HG02870 (cell line): Measurements from ENCODE around the gene PITX2.

Experiments used
- ATAC-seq: cut with Tn5 transposase; IDR thresholded peaks from one replicate; pipeline ENCODE4 v1.9.1; 2021; ENCODE audit warnings: mild to moderate bottlenecking, moderate library complexity; ENCODE audit not compliant: unreplicated experiment

Gene PITX2

GRCh38 chr4:110624904-110625494 lies 2.1 kb upstream of the PITX2 start:
- no peak for ATAC-seq

GRCh38 chr4:110624398-110624780 lies 1.5 kb upstream of the PITX2 start:
- ATAC-seq, result no peak

- no peak for ATAC-seq
Observed at GRCh38 chr4:110623718-110624397, 981 bp upstream of the PITX2 start.

- no peak for ATAC-seq
Observed at GRCh38 chr4:110621839-110622751, 782 bp downstream of the PITX2 start.

DNA sequence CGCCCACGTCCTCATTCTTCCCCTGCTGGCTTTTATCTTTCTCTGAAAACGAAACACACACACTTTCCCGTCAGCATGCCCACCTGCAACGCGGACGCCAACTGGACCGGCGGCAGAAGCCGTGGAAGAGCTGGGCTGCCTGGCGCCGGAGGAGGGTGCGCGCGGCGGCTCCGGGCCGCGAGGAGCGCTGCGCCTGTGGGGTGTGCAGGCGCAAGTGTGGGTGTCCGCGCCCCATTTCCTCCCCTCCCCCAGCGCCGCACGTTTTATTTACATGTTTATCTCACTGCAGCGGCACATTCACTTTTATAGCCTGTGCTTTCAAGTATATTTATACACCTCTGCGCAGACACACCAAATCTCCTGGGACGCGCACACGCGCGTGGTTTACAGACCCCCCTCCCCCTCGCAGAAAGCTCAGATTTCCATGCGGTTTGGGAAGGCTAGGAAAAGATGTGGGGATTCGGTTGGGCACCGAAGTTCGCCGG lies 1.5 kb downstream of the PITX2 start:
- ATAC-seq, result no peak

DNA sequence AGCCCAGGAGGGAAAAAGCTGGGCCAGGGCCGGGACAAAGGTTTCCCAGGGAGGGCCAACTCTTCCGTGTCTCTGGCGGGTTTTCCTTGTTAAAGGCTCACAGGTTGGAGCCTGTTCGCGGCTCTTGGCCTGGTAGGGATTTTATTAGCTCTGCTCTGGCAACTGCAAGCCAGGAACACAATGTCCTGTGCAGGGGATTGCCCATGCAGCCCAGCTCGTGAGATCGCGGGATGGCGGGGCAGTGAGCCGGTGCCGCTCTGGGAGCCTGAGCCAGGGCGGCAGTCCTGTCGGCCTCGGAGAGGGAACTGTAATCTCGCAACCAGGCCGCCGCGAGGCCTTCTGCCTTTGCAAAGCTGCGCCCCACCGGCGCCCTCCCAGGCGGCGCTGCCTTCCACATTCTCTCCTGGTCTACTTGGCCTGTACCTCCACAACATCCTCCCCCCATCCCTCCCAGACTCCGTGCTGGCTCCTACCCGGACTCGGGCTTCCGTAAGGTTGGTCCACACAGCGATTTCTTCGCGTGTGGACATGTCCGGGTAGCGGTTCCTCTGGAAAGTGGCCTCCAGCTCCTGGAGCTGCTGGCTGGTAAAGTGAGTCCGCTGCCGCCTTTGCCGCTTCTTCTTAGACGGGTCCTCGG lies 2.1 kb downstream of the PITX2 start:
- ATAC-seq, result no peak

GRCh38 chr4:110620322-110620690 lies 2.6 kb downstream of the PITX2 start:
- no peak for ATAC-seq

DNA sequence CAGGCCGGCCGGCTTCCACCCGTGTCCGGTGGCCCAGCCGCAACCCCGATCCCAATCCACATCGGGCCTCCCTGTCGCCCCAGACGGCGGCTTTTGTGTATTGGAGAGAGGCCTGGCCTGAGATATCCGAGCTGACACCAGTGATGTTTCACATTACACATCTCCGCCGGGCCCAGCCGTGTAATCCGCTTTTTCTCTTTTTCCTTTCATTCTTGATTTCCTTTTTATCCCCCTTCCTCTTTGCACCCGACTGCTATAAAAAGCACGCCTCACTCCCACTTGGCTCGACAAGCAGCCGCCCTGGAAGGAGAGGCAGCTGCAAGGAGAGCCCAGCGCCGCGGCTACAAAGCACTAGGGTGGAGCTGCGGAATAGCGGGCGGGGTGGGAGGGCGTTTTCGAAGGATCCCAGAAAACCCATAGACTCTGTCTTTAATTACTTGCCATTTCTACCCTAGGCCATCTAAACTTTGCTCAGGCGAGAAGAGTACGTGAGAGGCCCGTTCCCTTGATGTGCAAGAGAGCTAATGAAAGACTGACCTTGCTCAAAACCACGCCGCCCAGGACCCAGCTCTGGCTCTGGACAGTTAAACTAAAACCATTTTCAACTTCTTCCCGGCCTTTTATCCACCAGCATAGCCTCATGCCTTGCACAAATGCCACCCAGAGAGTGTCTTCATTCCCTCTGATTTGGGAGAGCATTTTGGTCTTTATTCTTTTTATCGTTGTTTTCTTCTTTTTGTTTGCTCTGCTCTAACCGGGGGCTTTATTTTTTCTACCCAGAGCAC lies 3.2 kb downstream of the PITX2 start:
- no peak for ATAC-seq

GRCh38 chr4:110618581-110619462 lies 4.1 kb downstream of the PITX2 start:
- no peak for ATAC-seq

DNA sequence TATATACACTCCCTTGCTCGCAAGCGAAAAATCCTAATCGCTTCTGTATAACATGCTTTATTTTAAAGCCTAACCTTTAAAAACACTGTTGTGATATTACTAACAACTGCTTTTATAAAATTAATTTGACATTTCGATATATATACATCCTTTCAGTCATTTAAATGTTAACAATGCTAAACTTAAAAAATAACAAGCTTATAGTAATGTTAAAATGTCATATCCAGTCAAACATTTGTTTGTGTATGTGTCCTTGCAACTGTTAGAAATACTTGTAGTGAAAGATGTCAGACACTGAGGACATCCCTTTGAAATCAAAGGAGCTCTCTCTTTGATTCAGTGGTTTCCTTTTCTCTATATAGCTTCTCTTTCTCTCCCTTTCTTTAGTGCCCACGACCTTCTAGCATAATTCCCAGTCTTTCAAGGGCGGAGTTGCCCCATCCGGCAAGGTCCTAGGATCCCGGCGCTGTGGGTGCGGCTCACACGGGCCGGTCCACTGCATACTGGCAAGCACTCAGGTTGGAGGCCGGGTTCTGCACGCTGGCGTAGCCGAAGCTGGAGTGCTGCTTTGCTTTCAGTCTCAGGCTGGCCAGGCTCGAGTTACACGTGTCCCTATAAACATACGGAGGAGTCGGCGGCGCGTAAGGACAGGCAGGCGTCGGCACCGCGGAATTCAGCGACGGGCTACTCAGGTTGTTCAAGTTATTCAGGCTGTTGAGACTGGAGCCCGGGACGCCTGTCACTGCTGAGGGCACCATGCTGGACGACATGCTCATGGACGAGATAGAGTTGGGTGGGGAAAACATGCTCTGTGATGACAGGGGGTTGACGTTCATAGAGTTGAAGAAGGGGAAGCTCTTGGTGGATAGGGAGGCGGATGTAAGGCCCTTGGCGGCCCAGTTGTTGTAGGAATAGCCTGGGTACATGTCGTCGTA lies 5.0 kb downstream of the PITX2 start:
- no peak for ATAC-seq

DNA sequence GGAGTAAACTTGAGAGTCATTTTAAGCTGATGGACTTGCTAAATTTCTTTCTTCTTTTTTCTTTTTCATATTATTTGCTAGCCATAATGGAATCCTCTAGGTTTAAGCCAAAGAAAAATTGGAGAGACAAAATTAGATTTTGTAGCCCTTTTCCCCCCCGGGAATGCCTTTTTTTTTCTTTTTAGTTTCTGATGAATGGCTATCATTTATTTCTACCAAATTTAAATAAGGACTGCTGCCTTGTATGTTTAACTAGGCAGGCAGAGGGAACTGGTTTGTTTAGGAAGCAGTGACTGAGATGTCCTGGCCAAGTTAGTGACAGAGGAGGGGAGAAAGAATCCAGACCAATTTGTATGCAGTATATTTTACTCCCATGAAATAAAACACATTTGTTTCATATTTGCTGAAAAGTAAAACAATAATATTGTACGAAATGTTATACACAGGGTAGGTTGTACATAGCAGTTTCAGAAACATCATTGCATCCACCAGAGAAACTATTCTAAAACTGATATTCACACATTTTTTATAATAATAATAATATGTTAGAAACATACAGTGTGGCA lies 5.7 kb downstream of the PITX2 start:
- ATAC-seq, result no peak

DNA sequence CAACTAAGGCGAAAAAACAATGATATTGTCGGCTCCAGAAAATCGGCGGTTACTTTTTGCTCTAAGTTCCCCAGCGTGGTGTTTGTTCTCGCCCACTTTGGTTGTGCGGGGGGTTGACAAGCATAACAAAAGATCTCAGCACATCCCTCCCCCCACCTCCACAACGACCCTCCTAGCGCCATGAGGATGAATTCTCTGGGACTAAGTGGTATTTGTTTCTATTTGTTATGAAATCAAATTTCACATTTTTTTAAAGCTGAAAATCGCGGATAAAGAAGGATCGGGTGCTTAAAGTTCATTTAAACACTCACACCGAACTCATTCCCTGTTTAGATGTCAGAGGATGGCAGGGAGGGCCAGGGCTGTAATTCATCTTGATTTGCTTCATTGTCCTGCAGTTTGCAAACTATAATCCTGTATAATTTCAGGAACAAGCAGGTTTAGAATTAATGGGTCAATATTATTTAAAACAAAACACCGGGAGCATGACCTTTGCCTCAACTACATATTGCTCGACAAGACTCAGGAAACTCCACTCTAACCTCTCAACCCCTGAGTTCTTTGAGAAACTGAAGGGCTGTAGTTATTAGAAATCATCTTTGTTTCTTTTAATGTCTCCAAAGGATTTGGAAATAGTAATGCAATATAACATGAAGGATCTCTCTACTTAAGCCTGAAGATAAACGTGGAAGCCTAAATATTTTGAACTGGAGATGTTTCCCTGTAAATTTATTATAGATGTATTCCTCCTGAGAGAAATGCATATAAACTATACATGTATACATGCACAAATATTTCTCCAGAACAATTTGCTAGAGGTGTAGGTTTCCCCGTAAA lies 6.4 kb downstream of the PITX2 start:
- ATAC-seq, result no peak

DNA sequence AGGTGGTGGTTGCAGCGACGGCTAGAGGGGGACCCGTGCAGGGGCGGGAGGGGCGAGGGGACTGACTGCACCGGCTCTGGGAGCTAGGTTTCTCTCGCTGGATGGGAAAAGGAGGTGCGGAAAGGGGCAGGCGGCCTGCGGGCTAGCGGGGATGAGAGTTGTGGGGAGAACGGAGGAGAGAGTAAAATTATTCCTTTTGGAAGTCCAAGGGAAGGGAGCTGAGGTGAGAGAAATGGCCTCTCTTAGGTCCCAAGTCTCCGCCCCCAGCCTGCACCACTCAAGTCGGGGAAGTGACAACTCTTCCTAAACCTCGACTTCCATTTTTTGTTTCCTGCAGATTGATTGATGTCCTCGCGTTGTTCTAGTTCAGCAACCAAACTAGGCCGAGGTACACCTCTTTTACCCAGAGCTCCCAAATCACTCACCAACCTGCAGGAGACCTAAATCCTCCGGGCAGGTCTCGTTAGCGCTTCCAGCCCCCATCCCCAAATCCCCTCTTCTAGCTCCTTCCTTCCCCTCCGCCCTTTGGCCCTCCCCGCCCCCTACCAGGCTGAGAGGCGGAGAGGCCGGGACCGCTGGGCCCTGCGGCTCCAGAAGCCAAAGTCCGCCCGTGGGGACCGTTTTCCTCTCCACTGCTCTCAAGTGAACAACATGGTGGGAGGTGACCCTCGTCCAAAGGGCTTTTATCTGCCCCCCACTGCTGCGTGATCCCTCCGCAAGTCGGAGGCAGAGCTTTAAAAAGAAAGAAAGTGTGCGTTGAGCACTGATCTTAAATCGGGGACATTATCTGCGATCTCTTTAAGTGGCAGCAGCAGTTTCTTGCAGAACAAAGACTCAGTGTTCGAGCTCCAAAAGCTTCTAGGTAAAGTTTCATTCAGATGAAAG lies 7.3 kb downstream of the PITX2 start:
- ATAC-seq, result no peak

DNA sequence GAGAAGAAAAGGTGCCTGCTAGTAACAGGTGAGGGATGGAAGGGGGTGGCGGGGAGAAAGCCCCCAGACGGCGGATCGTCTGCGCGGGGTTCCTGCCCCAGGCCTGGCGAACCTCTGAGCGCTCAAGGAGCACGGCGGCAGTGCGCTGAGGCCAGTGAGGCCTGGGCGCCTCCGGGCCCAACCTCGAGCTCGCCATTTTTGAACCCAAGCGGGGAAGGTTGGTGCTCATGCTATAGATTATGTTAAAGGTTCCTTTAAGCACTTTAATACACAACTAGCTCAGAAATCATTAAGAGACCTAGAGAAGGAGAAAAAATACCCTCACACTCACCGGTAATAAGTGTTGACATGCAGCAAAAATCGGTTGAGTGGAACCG lies 7.9 kb downstream of the PITX2 start:
- ATAC-seq, result no peak

DNA sequence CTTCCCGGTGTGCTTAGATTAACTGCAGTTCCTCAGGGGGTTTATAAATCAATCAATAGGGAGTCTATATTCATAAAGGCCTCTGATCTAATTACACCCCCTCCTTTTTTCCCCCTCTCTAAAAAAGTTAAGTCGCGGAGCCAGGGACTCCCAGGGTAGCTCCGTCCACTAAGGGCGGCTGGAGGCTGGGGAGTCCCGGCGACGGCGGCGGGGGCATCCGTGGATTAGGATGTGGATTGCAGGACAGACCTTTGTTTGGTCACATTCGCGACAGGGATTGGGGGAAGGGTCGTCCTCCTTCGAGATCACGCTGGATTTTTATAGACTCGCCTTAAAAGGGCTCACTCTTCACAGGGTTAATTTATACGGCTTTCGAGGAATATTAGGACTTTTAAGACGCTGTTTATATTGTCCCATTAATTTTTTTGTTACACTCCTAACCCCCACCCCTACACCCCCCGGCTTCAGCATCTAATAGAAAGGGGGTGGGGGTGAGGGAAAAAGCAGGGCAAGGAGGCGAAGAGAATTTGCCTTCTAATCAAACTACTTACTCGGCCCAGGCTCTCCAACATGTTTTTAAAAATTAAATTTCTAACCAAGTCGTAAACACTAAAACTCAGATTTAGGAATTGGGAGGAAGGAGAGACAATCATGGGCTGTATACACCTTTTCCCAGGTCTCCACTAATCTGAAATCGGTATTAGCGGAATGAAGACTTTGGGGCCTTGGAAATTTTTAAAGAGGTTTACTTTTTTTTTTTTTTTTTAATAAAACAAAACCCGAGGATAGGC lies 8.5 kb downstream of the PITX2 start:
- ATAC-seq, result no peak

DNA sequence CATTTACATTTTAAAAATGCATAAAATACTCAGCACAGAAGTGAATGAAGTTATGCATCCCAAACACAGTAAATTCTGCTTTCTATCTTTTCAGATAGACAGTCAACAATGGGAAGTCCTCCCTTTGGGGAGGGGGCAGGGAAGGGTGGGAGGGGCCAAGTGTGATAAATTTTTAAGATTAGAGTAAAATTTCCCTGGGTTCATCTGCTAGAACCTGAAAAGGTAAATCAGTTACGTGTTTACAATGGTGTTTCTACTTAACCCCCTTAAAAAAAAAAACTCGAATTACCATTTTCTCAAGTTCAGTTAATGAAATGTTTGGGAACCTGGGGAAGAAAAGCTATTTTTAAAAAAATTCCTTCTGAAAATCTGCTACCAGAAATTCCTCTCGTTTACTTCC lies 9.1 kb downstream of the PITX2 start:
- ATAC-seq, result no peak
